ENCODE results near the gene DTNBP1.
A peak's percentile ranks its signal among the peaks of the same experiment; 100 is the strongest.

DTNBP1 gene

GRCh38 chr6:15481390-15482291 lies 181.2 kb downstream of the DTNBP1 start:
- DNase-seq (ENCODE audit: low spot score): no peak

GRCh38 chr6:15480525-15480924 lies 182.3 kb downstream of the DTNBP1 start:
- no peak for DNase-seq (ENCODE audit: low spot score)

- DNase-seq (ENCODE audit: low spot score): no peak
Observed at GRCh38 chr6:15479761-15480160, 183.1 kb downstream of the DTNBP1 start.

- no peak for DNase-seq (ENCODE audit: low spot score)
Observed at GRCh38 chr6:15477746-15478145, 185.1 kb downstream of the DTNBP1 start.

- DNase-seq (ENCODE audit: low spot score): no peak
Observed at GRCh38 chr6:15476631-15477380, 186.0 kb downstream of the DTNBP1 start.

- no peak for DNase-seq (ENCODE audit: low spot score)
Observed at GRCh38 chr6:15475872-15476271, 187.0 kb downstream of the DTNBP1 start.

- DNase-seq (ENCODE audit: low spot score): no peak
Observed at GRCh38 chr6:15475261-15475660, 187.6 kb downstream of the DTNBP1 start.

GRCh38 chr6:15474196-15474595 lies 188.6 kb downstream of the DTNBP1 start:
- no peak for DNase-seq (ENCODE audit: low spot score)

- peak; percentile 82 for DNase-seq (ENCODE audit: low spot score)
Observed at GRCh38 chr6:15473741-15474161, 189.1 kb downstream of the DTNBP1 start.

- DNase-seq (ENCODE audit: low spot score): no peak
Observed at GRCh38 chr6:15473174-15473573, 189.7 kb downstream of the DTNBP1 start.

All from kidney capillary endothelial cell (primary cell).